ENCODE results near the gene VSIG1. TPM values are rescaled to one million over a fixed set of nuclear protein-coding genes. Genes with fewer than 3 reads are reported as not detected.

The VSIG1 gene
- total and polyA plus RNA-seq, 4 experiments from 2014 or later, result 6.3 to 46.2 (median 31.0) TPM

DNA sequence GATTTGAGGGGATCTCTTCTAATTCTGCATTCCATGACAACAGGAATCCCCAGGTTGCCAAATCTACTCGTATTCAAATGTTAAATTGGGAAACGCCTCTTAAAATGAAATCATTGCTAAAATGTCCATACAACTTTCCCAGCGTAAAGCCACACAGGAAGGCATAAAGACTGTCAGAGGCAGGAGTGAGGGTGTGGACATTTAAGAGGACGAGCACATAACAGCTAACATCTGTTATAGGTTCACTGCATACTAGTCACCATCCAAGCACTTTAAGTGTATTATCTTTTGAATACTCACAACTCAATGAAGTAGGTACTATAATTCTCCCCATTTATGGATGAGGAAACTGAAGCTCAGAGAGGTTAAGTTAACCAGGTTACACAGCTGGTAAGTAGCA, 82.3 kb downstream of the VSIG1 start:
- Histone ChIP-seq H3K4me1 (ENCODE audit: insufficient read depth, low read length) (no peaks in the 10 kb centered on the region), H3K27me3 (ENCODE audit: insufficient read depth, low read length) (no peaks in the 10 kb centered on the region), H3K27ac (ENCODE audit: low read depth, low read length) (no peak overlapping the region), H3K9me3 (ENCODE audit: control insufficient read depth in 1 of 2, low read length in 2 of 2) (no peaks in the 10 kb centered on the region), H3K4me3 (ENCODE audit: low read length in 2 of 2) (no peak overlapping the region), H3K36me3 (ENCODE audit: insufficient read depth, low read length) (no peaks in the 10 kb centered on the region)
- no peaks in the 10 kb centered on the region for H3K4me1 Mint-ChIP-seq
- H3K36me3 Mint-ChIP-seq, result peaks cover 27 to 28% of the 10 kb centered on the region in 2 donors
- DNase-seq, result no peak
- no peak overlapping the region for H3K27ac Mint-ChIP-seq
- intact Hi-C loops (cut with micrococcal nuclease), result no loop called here
- H3K4me3 Mint-ChIP-seq, result no peak overlapping the region
- ChIA-PET POLR2A (ENCODE audit: partially characterized antibody) (no interaction called here), CTCF (ENCODE audit: partially characterized antibody) (no interaction called here)
- H3K27me3 Mint-ChIP-seq, result no peaks in the 10 kb centered on the region
- H3K9me3 Mint-ChIP-seq, result no peaks in the 10 kb centered on the region

Other genes starting within 250 kb of the VSIG1 start
- 10 to 100 TPM; 18.6 to 20.0 TPM for gene MID2, start 219.2 kb upstream of the VSIG1 start, total RNA-seq
- gene MID2, start 219.2 kb upstream of the VSIG1 start, polyA plus RNA-seq, result 10 to 100 TPM in 1 of 2 donors, 1 to 10 TPM in 1; 8.8 to 11.4 TPM
- not detected for gene TEX13B, start 62.7 kb upstream of the VSIG1 start, total RNA-seq
- gene TEX13B, start 62.7 kb upstream of the VSIG1 start, polyA plus RNA-seq, result not detected
- 10 to 100 TPM; 29.0 to 32.6 TPM for gene PSMD10, start 46.5 kb downstream of the VSIG1 start, total RNA-seq
- gene PSMD10, start 46.5 kb downstream of the VSIG1 start, polyA plus RNA-seq, result 10 to 100 TPM; 56.7 to 87.8 TPM
- 1 to 10 TPM; 7.6 to 8.1 TPM for gene ATG4A, start 46.7 kb downstream of the VSIG1 start, total RNA-seq
- gene ATG4A, start 46.7 kb downstream of the VSIG1 start, polyA plus RNA-seq, result 10 to 100 TPM; 15.4 to 21.5 TPM